HepG2 (cell line): Measurements from ENCODE around the gene RBP4. TPM values are rescaled to one million over a fixed set of nuclear protein-coding genes. Genes with fewer than 3 reads are reported as not detected.
A peak's percentile ranks its signal among the peaks of the same experiment; 100 is the strongest.

ENCODE experiments used
- CTCF ChIP-seq: sonication (generic); formaldehyde crosslinking; IDR thresholded peaks from 2 replicates; pipeline ENCODE4 v1.5.0; 2020; ENCODE audit warnings: mild to moderate bottlenecking, missing genetic modification reagents, moderate library complexity
- FOSL1 ChIP-seq: sonication (generic); formaldehyde crosslinking; IDR thresholded peaks from 2 replicates; pipeline ENCODE4 v1.9.0; 2021; ENCODE audit warnings: missing genetic modification reagents, borderline replicate concordance
- FOSL2 ChIP-seq: sonication (generic); formaldehyde crosslinking; IDR thresholded peaks from 2 replicates; pipeline ENCODE4 v1.4.0; 2020; ENCODE audit warnings: missing genetic modification reagents
- GABPA ChIP-seq, 2 experiments: IDR thresholded peaks; 2 replicates each; pipeline ENCODE4 v1.6.1; 2011 to 2016; ENCODE audit warnings: low read depth in 2 of 2, low read length in 1 of 2, missing biosample characterization in 1 of 2, missing genetic modification characterization in 1 of 2
- KDM6A ChIP-seq: IDR thresholded peaks from 2 replicates; pipeline ENCODE4 v1.6.1; 2016; ENCODE audit warnings: low read depth
- SALL1 ChIP-seq: sonication (generic); formaldehyde crosslinking; IDR thresholded peaks from 2 replicates; pipeline ENCODE4 v1.8.0; 2022; ENCODE audit warnings: mild to moderate bottlenecking, missing genetic modification reagents
- SMAD3 ChIP-seq: sonication (generic); formaldehyde crosslinking; IDR thresholded peaks from 2 replicates; pipeline ENCODE4 v1.4.0; 2020; ENCODE audit warnings: missing genetic modification reagents
- ZBTB49 ChIP-seq: sonication (generic); formaldehyde crosslinking; IDR thresholded peaks from 2 replicates; pipeline ENCODE4 v1.4.0; 2020; ENCODE audit warnings: missing genetic modification reagents, borderline replicate concordance
- ZEB1 ChIP-seq: IDR thresholded peaks from 2 replicates; pipeline ENCODE4 v1.6.1; 2012; ENCODE audit warnings: mild to moderate bottlenecking, low read depth, inconsistent platforms; ENCODE audit not compliant: insufficient replicate concordance
- ZFX ChIP-seq: sonication (generic); formaldehyde crosslinking; IDR thresholded peaks from 2 replicates; pipeline ENCODE4 v1.4.0; 2020; ENCODE audit warnings: mild to moderate bottlenecking, low read depth, missing genetic modification reagents, moderate library complexity
- ZNF446 ChIP-seq: sonication (generic); formaldehyde crosslinking; IDR thresholded peaks from 2 replicates; pipeline ENCODE4 v1.5.0; 2020; ENCODE audit warnings: mild to moderate bottlenecking, missing genetic modification reagents
- ZNF644 ChIP-seq: IDR thresholded peaks from 2 replicates; pipeline ENCODE4 v1.6.1; 2016; ENCODE audit warnings: low read depth
- ZSCAN22 ChIP-seq: sonication (generic); formaldehyde crosslinking; IDR thresholded peaks from 2 replicates; pipeline ENCODE4 v1.4.0; 2020; ENCODE audit warnings: mild to moderate bottlenecking, missing genetic modification reagents
- polyA plus RNA-seq, 8 experiments: library from polyadenylated mRNA; depleted of rRNA in 3 of 8; stranded (reverse) in 7 of 8; unstranded in 1 of 8; fragments of >200 nt; fragmentation: Illumina TruSeq in 4 of 8; extraction: Trizol in 4 of 8; gene quantifications; 2 replicates each; pipeline versions ENCODE4 v1.2.1 to v1.2.3, GENCODE V29; 2011 to 2016; ENCODE audit warnings: low read depth in 4 of 8, missing spikeins in 1 of 8, mixed read lengths in 1 of 8; ENCODE audit not compliant: insufficient read depth in 1 of 8
- total RNA-seq, 5 experiments: library from RNA; depleted of rRNA; stranded (reverse); fragments of >200 nt; fragmentation: Illumina TruSeq; extraction: Trizol; gene quantifications; 2 replicates each; pipeline ENCODE4 v1.2.3, GENCODE V29; 2016; ENCODE audit warnings: low read depth in 1 of 5
- TF ChIP-seq, protein P1 (sequence below): sonication (generic); formaldehyde crosslinking; IDR thresholded peaks from 2 replicates; pipeline ENCODE4 v1.8.0; 2022; ENCODE audit warnings: missing genetic modification reagents, mild to moderate bottlenecking, moderate library complexity, borderline replicate concordance
- TF ChIP-seq, protein P2 (sequence below): sonication (generic); formaldehyde crosslinking; IDR thresholded peaks from 2 replicates; pipeline ENCODE4 v1.9.0; 2022; ENCODE audit warnings: missing genetic modification reagents, mild to moderate bottlenecking, borderline replicate concordance
- TF ChIP-seq, protein P3 (sequence below): sonication (generic); formaldehyde crosslinking; IDR thresholded peaks from 2 replicates; pipeline ENCODE4 v1.5.1; 2020; ENCODE audit warnings: mild to moderate bottlenecking, missing genetic modification reagents, moderate library complexity

RBP4 gene
- total and polyA plus RNA-seq, 2 of the 13 experiments (the other 11 are each of a cell fraction or from before 2014, with no cell fraction given): 642 to 931 TPM

GRCh38 chr10:93554760-93555432 lies 46.1 kb downstream of the RBP4 start (continued):
- TF ChIP-seq, protein P1, sequence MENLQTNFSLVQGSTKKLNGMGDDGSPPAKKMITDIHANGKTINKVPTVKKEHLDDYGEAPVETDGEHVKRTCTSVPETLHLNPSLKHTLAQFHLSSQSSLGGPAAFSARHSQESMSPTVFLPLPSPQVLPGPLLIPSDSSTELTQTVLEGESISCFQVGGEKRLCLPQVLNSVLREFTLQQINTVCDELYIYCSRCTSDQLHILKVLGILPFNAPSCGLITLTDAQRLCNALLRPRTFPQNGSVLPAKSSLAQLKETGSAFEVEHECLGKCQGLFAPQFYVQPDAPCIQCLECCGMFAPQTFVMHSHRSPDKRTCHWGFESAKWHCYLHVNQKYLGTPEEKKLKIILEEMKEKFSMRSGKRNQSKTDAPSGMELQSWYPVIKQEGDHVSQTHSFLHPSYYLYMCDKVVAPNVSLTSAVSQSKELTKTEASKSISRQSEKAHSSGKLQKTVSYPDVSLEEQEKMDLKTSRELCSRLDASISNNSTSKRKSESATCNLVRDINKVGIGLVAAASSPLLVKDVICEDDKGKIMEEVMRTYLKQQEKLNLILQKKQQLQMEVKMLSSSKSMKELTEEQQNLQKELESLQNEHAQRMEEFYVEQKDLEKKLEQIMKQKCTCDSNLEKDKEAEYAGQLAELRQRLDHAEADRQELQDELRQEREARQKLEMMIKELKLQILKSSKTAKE (CRISPR knock-in tag): no peak
- TF ChIP-seq ZBTB49 (no peak), CTCF (CRISPR knock-in tag) (peak; percentile 88), ZEB1 (no peak), GABPA (IDR thresholded peaks at IDR 0.05; ENCODE audit: low read depth, low read length) (no peak), GABPA (CRISPR knock-in tag; IDR thresholded peaks at IDR 0.05; ENCODE audit: low read depth) (no peak), KDM6A (CRISPR knock-in tag) (no peak), SMAD3 (no peak), ZNF446 (no peak), ZFX (CRISPR knock-in tag) (peak; percentile 38; the same call in 1 of the 2 replicates), FOSL1 (no peak), ZSCAN22 (peak; percentile 61; the same call in 1 of the 2 replicates), FOSL2 (CRISPR knock-in tag) (0 out of 2 replicates have a peak, but pooled peaks have one; percentile 9), ZNF644 (CRISPR knock-in tag) (0 out of 2 replicates have a peak, but pooled peaks have one; percentile 26), SALL1 (CRISPR knock-in tag) (peak; percentile 19; the same call in 1 of the 2 replicates)
- TF ChIP-seq, protein P2, sequence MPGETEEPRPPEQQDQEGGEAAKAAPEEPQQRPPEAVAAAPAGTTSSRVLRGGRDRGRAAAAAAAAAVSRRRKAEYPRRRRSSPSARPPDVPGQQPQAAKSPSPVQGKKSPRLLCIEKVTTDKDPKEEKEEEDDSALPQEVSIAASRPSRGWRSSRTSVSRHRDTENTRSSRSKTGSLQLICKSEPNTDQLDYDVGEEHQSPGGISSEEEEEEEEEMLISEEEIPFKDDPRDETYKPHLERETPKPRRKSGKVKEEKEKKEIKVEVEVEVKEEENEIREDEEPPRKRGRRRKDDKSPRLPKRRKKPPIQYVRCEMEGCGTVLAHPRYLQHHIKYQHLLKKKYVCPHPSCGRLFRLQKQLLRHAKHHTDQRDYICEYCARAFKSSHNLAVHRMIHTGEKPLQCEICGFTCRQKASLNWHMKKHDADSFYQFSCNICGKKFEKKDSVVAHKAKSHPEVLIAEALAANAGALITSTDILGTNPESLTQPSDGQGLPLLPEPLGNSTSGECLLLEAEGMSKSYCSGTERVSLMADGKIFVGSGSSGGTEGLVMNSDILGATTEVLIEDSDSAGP (CRISPR knock-in tag): peak; percentile 33; the same call in 1 of the 2 replicates
- TF ChIP-seq, protein P3, sequence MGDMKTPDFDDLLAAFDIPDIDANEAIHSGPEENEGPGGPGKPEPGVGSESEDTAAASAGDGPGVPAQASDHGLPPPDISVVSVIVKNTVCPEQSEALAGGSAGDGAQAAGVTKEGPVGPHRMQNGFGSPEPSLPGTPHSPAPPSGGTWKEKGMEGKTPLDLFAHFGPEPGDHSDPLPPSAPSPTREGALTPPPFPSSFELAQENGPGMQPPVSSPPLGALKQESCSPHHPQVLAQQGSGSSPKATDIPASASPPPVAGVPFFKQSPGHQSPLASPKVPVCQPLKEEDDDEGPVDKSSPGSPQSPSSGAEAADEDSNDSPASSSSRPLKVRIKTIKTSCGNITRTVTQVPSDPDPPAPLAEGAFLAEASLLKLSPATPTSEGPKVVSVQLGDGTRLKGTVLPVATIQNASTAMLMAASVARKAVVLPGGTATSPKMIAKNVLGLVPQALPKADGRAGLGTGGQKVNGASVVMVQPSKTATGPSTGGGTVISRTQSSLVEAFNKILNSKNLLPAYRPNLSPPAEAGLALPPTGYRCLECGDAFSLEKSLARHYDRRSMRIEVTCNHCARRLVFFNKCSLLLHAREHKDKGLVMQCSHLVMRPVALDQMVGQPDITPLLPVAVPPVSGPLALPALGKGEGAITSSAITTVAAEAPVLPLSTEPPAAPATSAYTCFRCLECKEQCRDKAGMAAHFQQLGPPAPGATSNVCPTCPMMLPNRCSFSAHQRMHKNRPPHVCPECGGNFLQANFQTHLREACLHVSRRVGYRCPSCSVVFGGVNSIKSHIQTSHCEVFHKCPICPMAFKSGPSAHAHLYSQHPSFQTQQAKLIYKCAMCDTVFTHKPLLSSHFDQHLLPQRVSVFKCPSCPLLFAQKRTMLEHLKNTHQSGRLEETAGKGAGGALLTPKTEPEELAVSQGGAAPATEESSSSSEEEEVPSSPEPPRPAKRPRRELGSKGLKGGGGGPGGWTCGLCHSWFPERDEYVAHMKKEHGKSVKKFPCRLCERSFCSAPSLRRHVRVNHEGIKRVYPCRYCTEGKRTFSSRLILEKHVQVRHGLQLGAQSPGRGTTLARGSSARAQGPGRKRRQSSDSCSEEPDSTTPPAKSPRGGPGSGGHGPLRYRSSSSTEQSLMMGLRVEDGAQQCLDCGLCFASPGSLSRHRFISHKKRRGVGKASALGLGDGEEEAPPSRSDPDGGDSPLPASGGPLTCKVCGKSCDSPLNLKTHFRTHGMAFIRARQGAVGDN (CRISPR knock-in tag): peak; percentile 17; the same call in 1 of the 2 replicates
